GM12801 (cell line): ENCODE results near the gene CCDC134.

ENCODE experiments used
- TF ChIP-seq, protein P1 (sequence below): IDR thresholded peaks from one replicate; pipeline ENCODE4 v1.5.1; 2011; ENCODE audit warnings: control low read depth; ENCODE audit not compliant: insufficient read length; ENCODE audit errors: extremely low read depth

Gene CCDC134

GRCh38 chr22:41808400-41808799, 7.9 kb downstream of the CCDC134 start:
- TF ChIP-seq, protein P1, sequence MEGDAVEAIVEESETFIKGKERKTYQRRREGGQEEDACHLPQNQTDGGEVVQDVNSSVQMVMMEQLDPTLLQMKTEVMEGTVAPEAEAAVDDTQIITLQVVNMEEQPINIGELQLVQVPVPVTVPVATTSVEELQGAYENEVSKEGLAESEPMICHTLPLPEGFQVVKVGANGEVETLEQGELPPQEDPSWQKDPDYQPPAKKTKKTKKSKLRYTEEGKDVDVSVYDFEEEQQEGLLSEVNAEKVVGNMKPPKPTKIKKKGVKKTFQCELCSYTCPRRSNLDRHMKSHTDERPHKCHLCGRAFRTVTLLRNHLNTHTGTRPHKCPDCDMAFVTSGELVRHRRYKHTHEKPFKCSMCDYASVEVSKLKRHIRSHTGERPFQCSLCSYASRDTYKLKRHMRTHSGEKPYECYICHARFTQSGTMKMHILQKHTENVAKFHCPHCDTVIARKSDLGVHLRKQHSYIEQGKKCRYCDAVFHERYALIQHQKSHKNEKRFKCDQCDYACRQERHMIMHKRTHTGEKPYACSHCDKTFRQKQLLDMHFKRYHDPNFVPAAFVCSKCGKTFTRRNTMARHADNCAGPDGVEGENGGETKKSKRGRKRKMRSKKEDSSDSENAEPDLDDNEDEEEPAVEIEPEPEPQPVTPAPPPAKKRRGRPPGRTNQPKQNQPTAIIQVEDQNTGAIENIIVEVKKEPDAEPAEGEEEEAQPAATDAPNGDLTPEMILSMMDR: no peak

GRCh38 chr22:41810022-41810421, 9.5 kb downstream of the CCDC134 start:
- TF ChIP-seq, protein P1: no peak

GRCh38 chr22:41812805-41813545, 12.5 kb downstream of the CCDC134 start:
- TF ChIP-seq, protein P1: no peak

DNA sequence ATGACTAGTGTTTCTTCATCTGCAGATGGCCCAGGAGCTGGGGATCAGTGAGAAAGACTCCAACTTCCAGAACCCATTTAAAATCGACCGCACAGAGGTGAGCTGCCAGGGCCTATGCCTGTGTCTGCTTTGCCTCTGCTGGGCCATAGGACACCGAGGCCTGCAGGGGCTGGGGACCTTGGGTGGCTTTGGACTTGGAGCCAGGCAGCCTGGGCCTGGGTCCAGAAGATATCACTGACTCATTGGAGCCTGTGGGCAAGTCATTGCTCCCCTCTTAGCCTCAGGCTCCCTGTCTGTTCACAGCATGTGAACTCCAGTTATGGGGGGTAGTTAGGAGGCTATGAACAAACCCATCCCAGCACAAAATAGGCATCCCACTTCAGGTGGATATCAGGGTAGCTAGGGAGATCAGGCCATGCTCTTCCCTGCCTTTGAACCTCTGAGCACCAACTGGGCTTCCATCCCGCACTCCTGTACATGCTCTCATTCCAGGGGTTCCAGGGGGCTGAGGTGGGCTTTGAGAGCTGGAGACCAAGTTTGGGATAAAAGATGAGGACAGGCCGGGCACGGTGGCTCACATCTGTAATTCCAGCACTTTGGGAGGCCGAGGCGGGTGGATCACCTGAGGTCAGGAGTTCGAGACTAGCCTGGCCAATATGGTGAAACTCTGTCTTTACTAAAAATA, 13.4 kb downstream of the CCDC134 start:
- TF ChIP-seq, protein P1: no peak

GRCh38 chr22:41815716-41816115, 15.2 kb downstream of the CCDC134 start:
- TF ChIP-seq, protein P1: no peak

GRCh38 chr22:41816241-41816640, 15.8 kb downstream of the CCDC134 start:
- TF ChIP-seq, protein P1: no peak

GRCh38 chr22:41816871-41817270, 16.4 kb downstream of the CCDC134 start:
- TF ChIP-seq, protein P1: no peak
